H1 (cell line): ENCODE data around the gene LPP.

ENCODE experiments used
- BCL11A ChIP-seq, 2 experiments: IDR thresholded peaks; one replicate each; pipeline ENCODE4 v1.6.1; 2011; ENCODE audit warnings: low read depth in 2 of 2, low read length in 2 of 2, mild to moderate bottlenecking in 2 of 2
- EGR1 ChIP-seq: IDR thresholded peaks from 2 replicates; pipeline ENCODE4 v1.6.1; 2011; ENCODE audit warnings: low read depth, low read length, borderline replicate concordance
- EP300 ChIP-seq, 2 experiments: IDR thresholded peaks; 1 replicate in 1 of 2; 2 replicates in 1 of 2; pipeline ENCODE4 v1.6.1; 2011 to 2012; ENCODE audit warnings: low read depth in 2 of 2, low read length in 2 of 2, mild to moderate bottlenecking in 2 of 2, borderline replicate concordance in 1 of 2, inconsistent platforms in 1 of 2, moderate library complexity in 1 of 2
- EZH2 ChIP-seq: fragments of 200-600 bp; sonication (generic); IDR thresholded peaks from 2 replicates; pipeline ENCODE4 v1.7.1; 2012; ENCODE audit warnings: low read depth, mild to moderate bottlenecking, moderate library complexity, low read length, inconsistent platforms; ENCODE audit not compliant: severe bottlenecking
- POLR2AphosphoS5 ChIP-seq: IDR thresholded peaks from 2 replicates; pipeline ENCODE4 v1.6.1; 2011; ENCODE audit warnings: low read depth, low read length
- RAD21 ChIP-seq, 2 experiments: IDR thresholded peaks in 1 of 2; conservative IDR thresholded peaks in 1 of 2; 2 replicates each; pipeline ENCODE4 v1.6.1; 2011; ENCODE audit warnings: low read depth in 2 of 2, low read length in 2 of 2, improper control_type of control experiment in 1 of 2, inconsistent platforms in 1 of 2, mild to moderate bottlenecking in 1 of 2, moderate library complexity in 1 of 2
- RFX5 ChIP-seq: IDR thresholded peaks from 2 replicates; pipeline ENCODE4 v1.6.1; 2011; ENCODE audit warnings: low read depth, low read length, improper control_type of control experiment, borderline replicate concordance
- SIN3A ChIP-seq, 2 experiments: IDR thresholded peaks in 1 of 2; conservative IDR thresholded peaks in 1 of 2; 2 replicates each; pipeline ENCODE4 v1.6.1; 2011 to 2012; ENCODE audit warnings: low read length in 2 of 2, improper control_type of control experiment in 1 of 2, low read depth in 1 of 2, mild to moderate bottlenecking in 1 of 2
- SP1 ChIP-seq: IDR thresholded peaks from 2 replicates; pipeline ENCODE4 v1.6.1; 2011; ENCODE audit warnings: low read depth, low read length
- SUZ12 ChIP-seq: fragments of 200-600 bp; sonication (generic); IDR thresholded peaks from 2 replicates; pipeline ENCODE4 v1.6.1; 2012; ENCODE audit warnings: mild to moderate bottlenecking, inconsistent platforms, low read length, moderate library complexity, mixed read lengths
- TAF1 ChIP-seq: IDR thresholded peaks from 2 replicates; pipeline ENCODE4 v1.6.1; 2011; ENCODE audit warnings: mild to moderate bottlenecking, low read depth, low read length
- TF ChIP-seq, protein P1 (sequence below), 3 experiments: IDR thresholded peaks; 1 replicate in 2 of 3; 2 replicates in 1 of 3; pipeline versions ENCODE4 v1.5.1 to v1.6.1; 2011; ENCODE audit warnings: low read length in 3 of 3, mild to moderate bottlenecking in 3 of 3, inconsistent platforms in 2 of 3, low read depth in 1 of 3, moderate library complexity in 1 of 3; ENCODE audit not compliant: insufficient read depth in 1 of 3; ENCODE audit errors: control extremely low read depth in 1 of 3

GRCh38 chr3:188220988-188221818 is 67.2 kb downstream of the LPP start:
- TF ChIP-seq, protein P1, sequence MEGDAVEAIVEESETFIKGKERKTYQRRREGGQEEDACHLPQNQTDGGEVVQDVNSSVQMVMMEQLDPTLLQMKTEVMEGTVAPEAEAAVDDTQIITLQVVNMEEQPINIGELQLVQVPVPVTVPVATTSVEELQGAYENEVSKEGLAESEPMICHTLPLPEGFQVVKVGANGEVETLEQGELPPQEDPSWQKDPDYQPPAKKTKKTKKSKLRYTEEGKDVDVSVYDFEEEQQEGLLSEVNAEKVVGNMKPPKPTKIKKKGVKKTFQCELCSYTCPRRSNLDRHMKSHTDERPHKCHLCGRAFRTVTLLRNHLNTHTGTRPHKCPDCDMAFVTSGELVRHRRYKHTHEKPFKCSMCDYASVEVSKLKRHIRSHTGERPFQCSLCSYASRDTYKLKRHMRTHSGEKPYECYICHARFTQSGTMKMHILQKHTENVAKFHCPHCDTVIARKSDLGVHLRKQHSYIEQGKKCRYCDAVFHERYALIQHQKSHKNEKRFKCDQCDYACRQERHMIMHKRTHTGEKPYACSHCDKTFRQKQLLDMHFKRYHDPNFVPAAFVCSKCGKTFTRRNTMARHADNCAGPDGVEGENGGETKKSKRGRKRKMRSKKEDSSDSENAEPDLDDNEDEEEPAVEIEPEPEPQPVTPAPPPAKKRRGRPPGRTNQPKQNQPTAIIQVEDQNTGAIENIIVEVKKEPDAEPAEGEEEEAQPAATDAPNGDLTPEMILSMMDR (IDR thresholded peaks at IDR 0.05; ENCODE audit: control extremely low read depth in 1 of 3, insufficient read depth in 1 of 3, low read depth in 1 of 3, low read length in 3 of 3) = no peak
- no peak for TF ChIP-seq BCL11A (IDR thresholded peaks at IDR 0.05; ENCODE audit: low read depth in 2 of 2, low read length in 2 of 2)
- no peak for TF ChIP-seq SUZ12
- no peak for TF ChIP-seq TAF1
- TF ChIP-seq POLR2AphosphoS5 = no peak
- TF ChIP-seq EZH2 = no peak
- no peak for TF ChIP-seq RAD21 (IDR thresholded peaks at IDR 0.05 in 1 of 2, conservative IDR thresholded peaks at IDR 0.05 in 1 of 2; ENCODE audit: low read depth in 2 of 2, low read length in 2 of 2)
- no peak for TF ChIP-seq SIN3A (conservative IDR thresholded peaks at IDR 0.05 in 1 of 2, IDR thresholded peaks at IDR 0.05 in 1 of 2; ENCODE audit: low read depth in 1 of 2, low read length in 2 of 2)
- no peak for TF ChIP-seq EGR1
- TF ChIP-seq RFX5 = no peak
- TF ChIP-seq EP300 (IDR thresholded peaks at IDR 0.05; ENCODE audit: borderline replicate concordance in 1 of 2, low read depth in 2 of 2, low read length in 2 of 2) = no peak
- no peak for TF ChIP-seq SP1
